ENCODE results near the gene RNU11. TPM values are rescaled to one million over a fixed set of nuclear protein-coding genes. Genes with fewer than 3 reads are reported as not detected.
A peak's percentile ranks its signal among the peaks of the same experiment; 100 is the strongest.

RNU11 gene
- total RNA-seq, 1 donor from 2014 or later: not detected

DNA sequence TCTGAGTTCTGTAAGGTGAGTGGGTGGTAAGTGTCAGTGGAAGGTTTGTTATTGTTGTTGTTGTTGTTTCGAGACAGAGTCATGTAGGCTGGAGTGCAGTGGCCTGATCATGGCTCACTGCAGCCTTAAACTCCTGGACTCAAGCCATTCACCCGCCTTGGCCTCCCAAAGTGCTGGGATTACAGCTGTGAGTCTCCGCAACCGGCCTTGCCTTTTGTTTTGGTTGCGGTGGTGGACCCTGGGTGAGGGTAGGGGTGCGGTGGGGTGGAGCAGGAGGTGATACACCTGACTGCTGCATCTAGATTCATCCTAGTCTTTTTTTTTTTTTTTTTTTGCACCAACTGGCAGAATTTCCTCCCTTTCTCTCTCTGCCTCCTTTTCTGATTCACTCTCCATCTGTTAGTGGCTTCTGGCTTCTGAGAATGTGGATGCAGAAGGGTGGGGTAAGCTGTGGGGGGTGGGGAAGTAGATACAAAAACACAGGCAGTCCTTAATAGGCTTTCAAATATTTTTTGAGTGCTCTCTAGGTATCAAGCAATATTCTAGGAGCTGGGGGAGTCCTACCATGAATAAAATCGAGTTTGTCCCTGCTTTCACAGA lies 15.6 kb downstream of the RNU11 start:
- no peak for DNase-seq (ENCODE audit: extremely low spot score in 2 of 2)
- Histone ChIP-seq H3K27me3 (no peaks in the 10 kb centered on the region), H3K4me3 (no peak overlapping the region), H3K9me3 (no peaks in the 10 kb centered on the region), H3K36me3 (no peaks in the 10 kb centered on the region), H3K4me1 (peaks cover 13% of the 10 kb centered on the region), H3K27ac (no peak overlapping the region)
- intact Hi-C loops (cut with DNase I): no loop called here
- TF ChIP-seq POLR2A (IDR thresholded peaks at IDR 0.05): no peak
- TF ChIP-seq CTCF (IDR thresholded peaks at IDR 0.05): no peak
- TF ChIP-seq POLR2AphosphoS5 (IDR thresholded peaks at IDR 0.05; ENCODE audit: insufficient read depth in 1 of 2, low read depth in 1 of 2): no peak

DNA sequence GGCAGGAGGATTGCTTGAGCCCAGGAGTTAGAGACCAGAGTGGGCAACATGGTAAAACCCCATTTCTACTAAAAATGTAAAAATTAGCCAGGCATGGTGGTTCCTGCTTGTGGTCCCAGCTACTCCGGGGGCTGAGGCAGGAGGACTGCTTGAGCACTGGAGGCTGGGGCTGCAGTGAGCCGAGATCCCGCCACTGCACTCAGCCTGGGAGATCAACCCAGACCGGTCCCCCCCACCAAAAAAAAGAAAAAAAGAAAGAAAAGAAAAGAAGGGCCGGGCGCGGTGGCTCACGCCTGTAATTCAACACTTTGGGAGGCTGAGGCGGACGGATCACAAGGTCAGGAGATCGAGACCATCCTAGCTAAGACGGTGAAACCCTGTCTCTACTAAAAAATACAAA lies 18.4 kb downstream of the RNU11 start:
- no peak for DNase-seq (ENCODE audit: extremely low spot score in 2 of 2)
- Histone ChIP-seq H3K4me3 (no peak overlapping the region), H3K36me3 (no peaks in the 10 kb centered on the region), H3K4me1 (peaks cover 23% of the 10 kb centered on the region), H3K27ac (no peak overlapping the region), H3K9me3 (no peaks in the 10 kb centered on the region), H3K27me3 (no peaks in the 10 kb centered on the region)
- TF ChIP-seq POLR2AphosphoS5 (IDR thresholded peaks at IDR 0.05; ENCODE audit: insufficient read depth in 1 of 2, low read depth in 1 of 2): no peak
- no peak for TF ChIP-seq POLR2A (IDR thresholded peaks at IDR 0.05)
- TF ChIP-seq CTCF (IDR thresholded peaks at IDR 0.05): no peak
- intact Hi-C loops (cut with DNase I): no loop called here

DNA sequence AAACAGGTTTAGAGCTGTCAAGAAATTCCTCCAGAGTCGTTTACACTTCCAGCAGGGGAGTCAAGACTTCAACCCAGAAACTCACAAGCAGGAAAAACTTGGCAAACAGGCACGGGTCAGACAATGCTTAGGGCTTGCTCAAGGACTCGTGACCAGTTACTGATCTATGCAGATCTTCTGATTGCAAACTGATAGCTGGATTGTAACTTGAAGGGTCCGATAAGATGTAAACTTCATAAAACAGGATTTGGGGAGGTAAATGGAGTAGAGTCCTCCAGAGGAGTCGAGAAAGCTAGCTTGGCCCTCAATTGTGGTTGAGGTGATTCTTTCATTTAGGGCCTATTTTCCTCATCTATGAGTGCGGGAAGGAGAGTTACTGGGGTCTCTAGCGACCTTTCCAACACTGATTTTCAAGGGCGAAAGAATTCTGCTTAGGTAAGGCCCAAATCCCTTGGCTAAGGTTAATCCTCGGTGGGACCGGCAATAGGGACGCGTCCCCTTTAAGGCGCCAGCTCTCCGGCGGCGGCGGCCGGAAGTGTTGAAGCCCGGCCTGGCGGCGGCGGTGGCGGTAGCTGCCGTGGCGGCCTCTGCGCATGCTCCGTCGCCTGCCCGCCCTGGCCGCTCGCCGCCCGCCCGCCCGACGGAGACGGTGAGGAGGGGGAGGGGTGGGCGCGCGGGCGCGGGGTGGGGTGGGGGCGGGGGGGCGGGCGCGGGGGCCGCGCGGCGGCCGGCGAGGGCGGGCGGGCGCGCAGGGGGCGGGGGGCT lies 20.0 kb downstream of the RNU11 start, which contains the start of gene GMEB1:
TSS of gene GMEB1 (plus strand) at position 594 of the 765 bp plus-strand sequence. CDS start 14,829 bp downstream, outside the sequence.
- Histone ChIP-seq H3K27me3 (no peaks in the 10 kb centered on the region), H3K9me3 (no peaks in the 10 kb centered on the region), H3K4me3 (peak within 1 kb of the TSS; percentile 68 to 91), H3K27ac (peak within 1 kb of the TSS; percentile 98), H3K4me1 (peaks cover 23% of the 10 kb centered on the region), H3K36me3 (no peaks in the 10 kb centered on the region)
- intact Hi-C loops (cut with DNase I): no loop called here
- no peak for DNase-seq (ENCODE audit: extremely low spot score in 2 of 2)
- TF ChIP-seq POLR2AphosphoS5 (IDR thresholded peaks at IDR 0.05; ENCODE audit: insufficient read depth in 1 of 2, low read depth in 1 of 2) (no peak), POLR2A (IDR thresholded peaks at IDR 0.05) (no peak), CTCF (IDR thresholded peaks at IDR 0.05) (no peak)

GRCh38 chr1:28668956-28669723 lies 20.7 kb downstream of the RNU11 start:
- Histone ChIP-seq H3K36me3 (no peaks in the 10 kb centered on the region), H3K27ac (peak overlapping the region; percentile 98), H3K4me1 (peaks cover 23% of the 10 kb centered on the region), H3K9me3 (no peaks in the 10 kb centered on the region), H3K4me3 (peak overlapping the region; percentile 68 to 91), H3K27me3 (no peaks in the 10 kb centered on the region)
- DNase-seq (ENCODE audit: extremely low spot score in 2 of 2): no peak
- intact Hi-C loops (cut with DNase I): no loop called here
- no peak for TF ChIP-seq CTCF (IDR thresholded peaks at IDR 0.05)
- peak in 1 of 2 donors; percentile 18 for TF ChIP-seq POLR2A (IDR thresholded peaks at IDR 0.05)
- TF ChIP-seq POLR2AphosphoS5 (IDR thresholded peaks at IDR 0.05; ENCODE audit: insufficient read depth in 1 of 2, low read depth in 1 of 2): peak in 1 of 2 donors; percentile 29
